ENCODE data around the gene CHD9NB. TPM values are rescaled to one million over a fixed set of nuclear protein-coding genes. Genes with fewer than 3 reads are reported as not detected.

Gene CHD9NB
- total RNA-seq, 1 donor from 2014 or later: 0.48 TPM

DNA sequence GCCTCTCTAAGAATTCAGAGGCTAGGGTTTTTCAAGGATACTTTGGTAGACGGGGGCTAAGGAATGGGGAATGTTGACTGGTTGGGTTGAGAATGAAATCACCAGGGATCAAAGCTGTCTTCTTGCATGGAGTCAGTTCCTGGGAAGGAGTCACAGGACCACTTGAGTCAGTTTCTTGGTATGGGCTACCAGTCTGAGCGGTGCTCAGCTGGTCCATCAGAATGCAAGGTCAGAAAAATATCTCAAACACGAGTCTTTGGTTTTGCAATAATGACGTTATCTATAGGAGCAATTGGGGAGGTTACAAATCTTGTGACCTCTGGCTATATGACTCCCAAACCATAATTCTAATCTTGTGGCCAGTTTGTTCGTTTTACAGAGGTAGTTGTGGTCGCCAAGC is 18.4 kb downstream of the CHD9NB start:
- no peak for DNase-seq (ENCODE audit: low spot score)

DNA sequence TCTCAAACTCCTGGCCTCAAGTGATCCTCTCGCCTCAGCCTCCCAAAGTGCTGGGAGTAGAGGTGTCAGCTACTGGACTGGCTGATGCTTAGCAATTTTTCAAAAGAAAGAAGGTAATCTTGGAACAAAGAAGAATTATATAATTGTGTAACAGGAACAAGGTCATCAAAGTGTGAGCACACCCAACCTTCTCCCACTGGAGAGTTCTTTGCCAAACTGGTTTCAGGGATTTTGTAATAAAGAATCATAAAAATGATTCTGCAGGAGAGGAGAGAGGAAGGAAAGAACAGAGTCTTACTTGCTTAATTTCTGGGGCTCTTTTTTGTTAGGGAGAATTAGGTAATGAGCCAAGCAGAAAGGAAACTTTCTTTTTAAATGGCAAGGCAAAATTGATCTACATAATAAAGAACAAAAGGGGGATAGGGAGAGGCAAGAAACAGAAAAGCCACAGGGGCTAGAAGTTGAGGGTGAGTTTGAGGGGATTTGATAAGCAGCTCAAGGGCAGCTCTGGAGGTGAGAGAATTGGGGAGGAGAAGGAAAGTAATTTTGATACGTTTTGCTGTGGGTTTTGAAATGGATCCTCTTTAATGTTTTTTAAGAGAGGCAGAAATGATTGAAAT is 21.3 kb downstream of the CHD9NB start:
- DNase-seq (ENCODE audit: low spot score): no peak

DNA sequence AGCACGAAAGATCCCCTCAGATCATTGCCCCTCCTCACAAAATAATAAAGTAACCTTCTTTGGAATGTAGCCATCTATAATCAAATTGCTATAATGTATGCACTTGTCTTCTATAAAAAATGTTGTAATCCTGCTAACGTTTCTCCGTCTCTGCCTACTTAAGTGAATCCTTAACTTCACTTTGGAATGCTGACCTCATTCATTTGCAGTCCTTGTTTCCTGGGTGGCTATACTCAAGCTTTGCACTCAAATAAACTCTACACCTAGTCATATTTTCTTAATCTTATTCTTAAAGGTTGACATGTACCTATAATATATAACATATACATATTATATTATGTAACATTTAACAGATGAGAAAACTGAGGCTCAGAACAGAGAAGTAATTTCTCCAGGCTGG is 22.7 kb downstream of the CHD9NB start:
- no peak for DNase-seq (ENCODE audit: low spot score)

DNA sequence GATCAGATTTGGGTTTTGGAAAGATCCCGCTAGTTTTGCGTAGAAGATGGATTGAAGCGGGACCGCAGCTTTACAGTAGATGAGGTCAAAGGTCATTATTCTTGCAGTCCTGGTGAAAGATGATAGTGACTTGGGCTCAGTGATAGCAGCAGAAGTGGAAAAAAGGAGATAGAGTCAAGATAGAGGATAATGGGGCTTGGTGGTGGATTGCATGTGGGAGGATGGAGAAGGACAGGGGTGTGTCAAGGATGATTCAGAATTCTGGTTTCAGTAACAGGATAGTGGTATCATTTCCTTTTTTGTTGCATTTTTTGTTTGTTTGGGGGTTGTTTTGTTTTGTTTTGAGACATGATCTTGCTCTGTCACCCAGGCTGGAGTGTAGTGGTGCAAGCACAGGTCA is 28.7 kb downstream of the CHD9NB start:
- DNase-seq (ENCODE audit: low spot score): no peak

DNA sequence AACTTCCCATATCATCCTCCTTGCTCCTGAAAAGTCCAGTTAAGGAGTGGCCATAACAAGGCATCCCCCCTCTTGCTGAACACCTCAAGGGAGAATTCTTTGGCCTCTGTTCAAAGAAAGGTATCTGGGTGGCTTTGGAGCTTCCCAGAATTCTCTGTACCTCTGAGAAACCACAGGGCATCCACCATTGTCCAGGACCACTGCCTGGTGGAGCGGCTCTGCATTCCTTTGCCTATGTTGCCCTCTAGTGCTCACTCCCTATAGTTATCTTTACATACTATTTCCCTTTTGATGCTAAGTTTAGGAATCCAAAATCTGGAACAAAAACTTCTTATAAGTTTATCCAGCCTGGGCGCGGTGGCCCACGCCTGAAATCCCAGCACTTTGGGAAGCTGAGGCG is 30.3 kb downstream of the CHD9NB start:
- no peak for DNase-seq (ENCODE audit: low spot score)

DNA sequence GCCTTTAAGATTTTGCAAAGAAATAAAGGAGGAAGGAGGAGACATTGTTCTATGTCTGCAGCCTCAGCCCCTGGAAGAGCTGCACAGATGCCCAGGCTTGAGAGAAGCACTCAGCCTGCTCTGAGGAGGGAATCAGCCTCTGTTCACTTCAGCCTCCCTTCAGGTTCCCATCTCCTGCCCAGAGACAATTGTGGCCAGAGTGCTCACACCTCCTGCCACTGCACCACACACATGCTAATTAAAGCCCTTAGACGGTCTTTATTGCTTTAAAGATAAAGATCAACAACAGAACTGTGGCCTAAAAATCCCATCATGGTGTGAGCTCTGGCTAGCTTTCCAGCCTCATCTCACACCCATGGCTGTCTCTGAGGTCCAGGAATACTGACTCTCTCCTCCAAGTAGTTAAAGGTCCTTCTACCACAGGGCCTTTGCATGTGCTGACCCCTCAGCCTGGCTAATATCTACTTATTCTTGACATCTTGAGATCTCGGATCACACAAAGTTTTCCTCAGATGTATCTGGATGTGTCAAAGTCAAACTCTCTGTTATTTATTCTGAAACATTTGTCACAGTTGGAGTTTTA is 33.8 kb downstream of the CHD9NB start:
- no peak for DNase-seq (ENCODE audit: low spot score)

DNA sequence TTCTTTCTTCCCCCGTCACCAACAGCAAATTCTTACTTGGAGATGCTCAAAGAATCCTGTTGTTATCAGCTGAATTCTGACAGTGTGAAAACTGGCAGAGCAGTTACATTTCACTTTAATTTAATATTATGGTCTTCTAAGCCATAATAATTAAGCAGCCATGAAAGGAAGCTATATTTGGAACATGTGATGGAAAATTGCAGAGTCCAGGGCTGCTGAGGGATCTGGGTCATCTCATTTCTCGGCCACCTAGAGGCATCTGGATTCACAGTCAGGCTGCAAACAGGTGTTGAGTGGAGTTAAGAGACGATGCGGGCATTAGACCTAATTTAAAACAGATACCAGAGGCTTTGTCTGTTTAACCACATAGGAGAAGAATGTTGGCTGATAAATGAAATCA is 38.4 kb downstream of the CHD9NB start:
- DNase-seq (ENCODE audit: low spot score): no peak

DNA sequence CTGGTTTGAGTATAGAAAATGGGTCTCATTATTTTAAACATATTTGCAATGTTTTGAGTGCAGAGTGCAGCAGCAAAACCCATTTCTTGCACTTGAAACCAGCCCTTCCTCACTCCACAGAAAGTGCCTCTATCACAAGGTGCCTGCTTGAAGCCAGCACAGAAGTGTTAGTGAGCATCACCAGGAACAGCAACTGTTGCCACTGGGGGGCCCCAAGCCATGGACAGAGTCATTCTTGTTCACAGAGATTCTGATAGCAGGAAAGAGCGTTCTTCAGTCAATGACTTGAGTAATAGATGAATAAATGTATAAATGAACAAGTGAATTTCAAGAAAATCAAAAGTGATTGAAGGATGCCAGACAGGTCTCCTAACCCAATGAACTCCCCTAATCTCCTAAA is 45.6 kb downstream of the CHD9NB start:
- DNase-seq (ENCODE audit: low spot score): no peak

DNA sequence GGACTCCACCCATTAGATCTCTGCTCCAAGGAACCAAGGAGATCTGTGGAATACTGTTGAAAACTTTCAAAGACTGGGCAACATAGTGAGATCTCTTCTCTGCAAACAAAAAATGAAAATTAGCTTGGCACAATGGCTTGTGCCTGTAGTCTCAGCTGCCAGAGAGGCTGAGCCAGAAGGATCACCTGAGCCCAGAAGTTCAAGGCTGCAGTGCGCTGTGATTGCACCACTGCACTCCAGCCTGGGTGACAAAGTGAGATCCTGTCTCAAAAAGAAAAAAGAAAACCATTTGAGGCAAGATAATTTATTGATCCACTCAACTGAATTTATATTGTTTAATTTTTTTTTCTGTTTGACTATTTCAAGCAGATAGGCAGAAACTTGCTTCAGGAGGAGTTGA is 54.8 kb downstream of the CHD9NB start:
- no peak for DNase-seq (ENCODE audit: low spot score)

DNA sequence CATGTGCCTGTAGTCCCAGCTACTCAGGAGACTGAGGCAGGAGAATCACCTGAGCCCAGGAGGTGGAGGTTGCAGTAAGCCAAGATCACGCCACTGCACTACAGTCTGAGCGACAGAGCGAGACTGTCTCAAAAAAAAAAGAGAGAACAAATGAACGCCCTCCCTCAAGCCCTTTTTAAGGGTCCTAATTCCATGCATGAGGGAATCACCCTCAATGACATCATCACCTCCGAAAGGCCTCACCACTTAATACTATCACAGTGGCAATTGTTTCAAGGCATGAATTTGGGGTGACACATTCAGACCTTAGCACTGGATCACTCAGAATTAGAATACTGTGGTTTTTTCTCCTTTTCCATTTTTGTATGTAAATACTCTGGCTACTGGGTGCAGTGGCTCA is 57.8 kb downstream of the CHD9NB start:
- no peak for DNase-seq (ENCODE audit: low spot score)

DNA sequence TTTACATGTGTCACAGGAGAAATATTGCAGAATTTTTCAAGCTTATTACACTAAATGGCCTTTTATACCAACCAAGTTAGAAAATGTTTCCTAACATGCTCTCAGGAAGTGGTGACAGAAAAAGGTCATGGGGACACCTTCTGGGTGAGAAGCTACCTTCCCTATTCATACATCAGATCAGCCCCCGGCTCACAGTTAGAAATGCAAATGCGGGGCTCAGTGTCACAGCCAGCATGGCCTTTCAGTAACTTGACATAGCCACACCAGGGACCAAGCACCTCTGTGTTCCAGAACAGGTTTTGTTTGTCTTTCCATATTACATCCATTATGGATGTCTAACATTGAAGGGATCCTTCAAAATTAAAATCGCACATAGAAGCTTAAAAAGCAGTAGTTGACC is 59.5 kb downstream of the CHD9NB start:
- DNase-seq (ENCODE audit: low spot score): no peak

DNA sequence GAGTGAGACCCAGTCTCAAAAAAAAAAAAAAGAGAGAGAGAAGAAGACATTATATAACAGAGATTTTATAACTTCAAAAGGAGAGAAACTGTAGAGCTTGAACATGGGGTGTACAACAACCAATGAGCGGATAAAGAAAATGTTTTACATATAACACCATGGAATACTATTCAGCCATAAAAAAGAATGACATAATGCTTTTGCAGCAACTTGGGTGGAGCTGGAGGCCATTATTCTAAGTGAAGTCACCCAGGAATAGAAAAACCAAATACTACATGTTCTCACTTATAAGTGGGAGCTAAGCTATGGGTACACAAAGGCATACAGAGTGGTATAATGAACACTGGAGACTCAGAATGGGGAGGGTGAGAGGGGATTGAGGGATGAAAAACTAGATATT is 61.1 kb downstream of the CHD9NB start:
- no peak for DNase-seq (ENCODE audit: low spot score)

Other genes with a start within 250 kb of the CHD9NB start
- gene CHD9, start 2.1 kb upstream of the CHD9NB start, total RNA-seq: 100 TPM